ENCODE data around the gene SH3BP2.

DNA sequence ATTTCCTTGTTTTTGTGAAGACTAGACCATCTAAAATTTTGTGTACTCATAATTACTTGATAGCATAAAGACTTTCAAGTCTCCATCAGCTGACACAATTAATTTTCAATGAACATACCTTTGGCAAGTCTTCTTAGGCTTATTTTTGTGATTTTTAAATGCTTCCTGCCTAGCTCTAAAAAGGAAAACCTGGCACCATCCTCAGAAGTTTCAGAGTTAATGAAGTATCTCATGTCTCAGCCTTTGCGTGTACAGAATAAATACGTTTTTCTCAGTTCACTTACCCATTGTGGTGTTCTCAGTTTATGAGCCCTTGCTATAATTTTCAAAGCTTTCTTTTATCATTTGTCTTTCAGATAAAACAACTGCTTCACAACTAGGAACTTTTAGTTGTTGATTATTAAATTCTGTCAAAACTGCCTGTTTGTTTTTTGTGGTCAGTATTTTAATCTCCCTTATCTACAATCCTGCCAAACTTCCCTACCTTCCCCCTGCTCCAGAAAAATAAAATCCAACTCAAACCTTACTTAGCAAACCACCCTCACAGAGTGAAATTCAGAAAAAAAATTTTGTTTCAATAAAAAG is 72.4 kb downstream of the SH3BP2 start:
- TF ChIP-seq, protein P1, sequence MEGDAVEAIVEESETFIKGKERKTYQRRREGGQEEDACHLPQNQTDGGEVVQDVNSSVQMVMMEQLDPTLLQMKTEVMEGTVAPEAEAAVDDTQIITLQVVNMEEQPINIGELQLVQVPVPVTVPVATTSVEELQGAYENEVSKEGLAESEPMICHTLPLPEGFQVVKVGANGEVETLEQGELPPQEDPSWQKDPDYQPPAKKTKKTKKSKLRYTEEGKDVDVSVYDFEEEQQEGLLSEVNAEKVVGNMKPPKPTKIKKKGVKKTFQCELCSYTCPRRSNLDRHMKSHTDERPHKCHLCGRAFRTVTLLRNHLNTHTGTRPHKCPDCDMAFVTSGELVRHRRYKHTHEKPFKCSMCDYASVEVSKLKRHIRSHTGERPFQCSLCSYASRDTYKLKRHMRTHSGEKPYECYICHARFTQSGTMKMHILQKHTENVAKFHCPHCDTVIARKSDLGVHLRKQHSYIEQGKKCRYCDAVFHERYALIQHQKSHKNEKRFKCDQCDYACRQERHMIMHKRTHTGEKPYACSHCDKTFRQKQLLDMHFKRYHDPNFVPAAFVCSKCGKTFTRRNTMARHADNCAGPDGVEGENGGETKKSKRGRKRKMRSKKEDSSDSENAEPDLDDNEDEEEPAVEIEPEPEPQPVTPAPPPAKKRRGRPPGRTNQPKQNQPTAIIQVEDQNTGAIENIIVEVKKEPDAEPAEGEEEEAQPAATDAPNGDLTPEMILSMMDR (IDR thresholded peaks at IDR 0.05): no peak
- no peak for TF ChIP-seq POLR2A (IDR thresholded peaks at IDR 0.05)

All from Peyer's patch (tissue), 4 donors.